ENCODE measurements around the gene SON. TPM values are rescaled to one million over a fixed set of nuclear protein-coding genes. Genes with fewer than 3 reads are reported as not detected.
A peak's percentile ranks its signal among the peaks of the same experiment; 100 is the strongest.

SON gene
- total and polyA plus RNA-seq, 2 of the 13 experiments (the other 11 are each of a cell fraction or from before 2014, with no cell fraction given) = 61.3 to 78.3 TPM

- TF ChIP-seq ESRRA (CRISPR knock-in tag; IDR thresholded peaks at IDR 0.05; ENCODE audit: low read depth) (peak; percentile 75; the same call in 1 of the 2 replicates), KLF13 (CRISPR knock-in tag; IDR thresholded peaks at IDR 0.05) (0 out of 2 replicates have a peak, but pooled peaks have one; percentile 17), ZNF30 (CRISPR knock-in tag; IDR thresholded peaks at IDR 0.05) (no peak), ZNF788 (CRISPR knock-in tag; IDR thresholded peaks at IDR 0.05; ENCODE audit: borderline replicate concordance) (peak; percentile 80; the same call in 1 of the 2 replicates), ZNF557 (CRISPR knock-in tag; IDR thresholded peaks at IDR 0.05) (no peak), MED13 (CRISPR knock-in tag; IDR thresholded peaks at IDR 0.05) (peak; percentile 67; the same call in 1 of the 2 replicates), NFE2L2 (IDR thresholded peaks at IDR 0.05; ENCODE audit: low read length) (no peak), FOXP4 (CRISPR knock-in tag; IDR thresholded peaks at IDR 0.05) (peak; percentile 57), FOSL1 (CRISPR knock-in tag; IDR thresholded peaks at IDR 0.05; ENCODE audit: borderline replicate concordance) (0 out of 2 replicates have a peak, but pooled peaks have one; percentile 7), ZNF343 (CRISPR knock-in tag; IDR thresholded peaks at IDR 0.05) (no peak), ZNF639 (CRISPR knock-in tag; conservative IDR thresholded peaks at IDR 0.05) (peak; percentile 20; the same call in 1 of the 2 replicates), CBX1 (IDR thresholded peaks at IDR 0.05; ENCODE audit: low read depth) (peak; percentile 27), RAD21 (CRISPR knock-in tag; IDR thresholded peaks at IDR 0.05) (peak; percentile 47; the same call in 1 of the 2 replicates), SNRNP70 (IDR thresholded peaks at IDR 0.05; ENCODE audit: low read depth, low read length) (no peak), MYPOP (CRISPR knock-in tag; IDR thresholded peaks at IDR 0.05) (peak; percentile 73; the same call in 1 of the 2 replicates), MTF1 (CRISPR knock-in tag; IDR thresholded peaks at IDR 0.05) (peak; percentile 43; the same call in 1 of the 2 replicates), TEAD3 (CRISPR knock-in tag; optimal IDR thresholded peaks at IDR 0.05; ENCODE audit: borderline replicate concordance) (peak; percentile 75), MEF2D (CRISPR knock-in tag; IDR thresholded peaks at IDR 0.05) (peak; percentile 48; the same call in 1 of the 2 replicates), NR3C1 (CRISPR knock-in tag; IDR thresholded peaks at IDR 0.05) (no peak), BCL3 (CRISPR knock-in tag; IDR thresholded peaks at IDR 0.05) (peak; percentile 83; the same call in 1 of the 2 replicates), ZNF598 (CRISPR knock-in tag; IDR thresholded peaks at IDR 0.05; ENCODE audit: borderline replicate concordance) (peak; percentile 53; the same call in 1 of the 2 replicates), ZNF382 (CRISPR knock-in tag; IDR thresholded peaks at IDR 0.05; ENCODE audit: borderline replicate concordance) (no peak), ZNF749 (CRISPR knock-in tag; IDR thresholded peaks at IDR 0.05; ENCODE audit: borderline replicate concordance) (peak; percentile 64; the same call in 1 of the 2 replicates)
Observed at GRCh38 chr21:33588485-33589335, 45.9 kb downstream of the SON start, which contains the start of gene DONSON (continued).

Data from HepG2 (cell line).